ENCODE results near the gene SAG.

DNA sequence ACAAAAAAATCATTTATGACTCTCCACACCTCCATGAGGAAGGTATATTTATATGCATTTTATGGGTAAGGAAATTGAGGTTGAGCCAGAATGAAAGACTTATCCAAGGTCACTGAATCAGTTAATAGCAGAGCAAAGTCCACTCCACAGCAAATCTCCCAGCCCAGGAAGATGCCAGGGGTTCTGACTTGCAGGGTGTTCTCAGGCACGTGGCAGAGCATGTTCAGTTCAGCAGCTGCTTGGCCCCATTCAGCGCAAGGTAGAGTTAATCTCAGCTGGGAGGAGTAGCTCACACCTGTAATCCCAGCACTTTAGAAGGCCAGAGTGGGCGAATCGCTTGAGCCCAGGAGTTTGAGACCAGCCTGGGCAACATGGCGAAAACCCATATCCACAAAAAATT is 28.9 kb downstream of the SAG start:
- TF ChIP-seq CTCF (IDR thresholded peaks at IDR 0.05): no peak
- no peak for TF ChIP-seq POLR2A (IDR thresholded peaks at IDR 0.05)

Measured in adrenal gland (tissue), 5 donors.